Measurements from ENCODE around the gene AFAP1L2.

The AFAP1L2 gene, protein sequence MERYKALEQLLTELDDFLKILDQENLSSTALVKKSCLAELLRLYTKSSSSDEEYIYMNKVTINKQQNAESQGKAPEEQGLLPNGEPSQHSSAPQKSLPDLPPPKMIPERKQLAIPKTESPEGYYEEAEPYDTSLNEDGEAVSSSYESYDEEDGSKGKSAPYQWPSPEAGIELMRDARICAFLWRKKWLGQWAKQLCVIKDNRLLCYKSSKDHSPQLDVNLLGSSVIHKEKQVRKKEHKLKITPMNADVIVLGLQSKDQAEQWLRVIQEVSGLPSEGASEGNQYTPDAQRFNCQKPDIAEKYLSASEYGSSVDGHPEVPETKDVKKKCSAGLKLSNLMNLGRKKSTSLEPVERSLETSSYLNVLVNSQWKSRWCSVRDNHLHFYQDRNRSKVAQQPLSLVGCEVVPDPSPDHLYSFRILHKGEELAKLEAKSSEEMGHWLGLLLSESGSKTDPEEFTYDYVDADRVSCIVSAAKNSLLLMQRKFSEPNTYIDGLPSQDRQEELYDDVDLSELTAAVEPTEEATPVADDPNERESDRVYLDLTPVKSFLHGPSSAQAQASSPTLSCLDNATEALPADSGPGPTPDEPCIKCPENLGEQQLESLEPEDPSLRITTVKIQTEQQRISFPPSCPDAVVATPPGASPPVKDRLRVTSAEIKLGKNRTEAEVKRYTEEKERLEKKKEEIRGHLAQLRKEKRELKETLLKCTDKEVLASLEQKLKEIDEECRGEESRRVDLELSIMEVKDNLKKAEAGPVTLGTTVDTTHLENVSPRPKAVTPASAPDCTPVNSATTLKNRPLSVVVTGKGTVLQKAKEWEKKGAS

DNA sequence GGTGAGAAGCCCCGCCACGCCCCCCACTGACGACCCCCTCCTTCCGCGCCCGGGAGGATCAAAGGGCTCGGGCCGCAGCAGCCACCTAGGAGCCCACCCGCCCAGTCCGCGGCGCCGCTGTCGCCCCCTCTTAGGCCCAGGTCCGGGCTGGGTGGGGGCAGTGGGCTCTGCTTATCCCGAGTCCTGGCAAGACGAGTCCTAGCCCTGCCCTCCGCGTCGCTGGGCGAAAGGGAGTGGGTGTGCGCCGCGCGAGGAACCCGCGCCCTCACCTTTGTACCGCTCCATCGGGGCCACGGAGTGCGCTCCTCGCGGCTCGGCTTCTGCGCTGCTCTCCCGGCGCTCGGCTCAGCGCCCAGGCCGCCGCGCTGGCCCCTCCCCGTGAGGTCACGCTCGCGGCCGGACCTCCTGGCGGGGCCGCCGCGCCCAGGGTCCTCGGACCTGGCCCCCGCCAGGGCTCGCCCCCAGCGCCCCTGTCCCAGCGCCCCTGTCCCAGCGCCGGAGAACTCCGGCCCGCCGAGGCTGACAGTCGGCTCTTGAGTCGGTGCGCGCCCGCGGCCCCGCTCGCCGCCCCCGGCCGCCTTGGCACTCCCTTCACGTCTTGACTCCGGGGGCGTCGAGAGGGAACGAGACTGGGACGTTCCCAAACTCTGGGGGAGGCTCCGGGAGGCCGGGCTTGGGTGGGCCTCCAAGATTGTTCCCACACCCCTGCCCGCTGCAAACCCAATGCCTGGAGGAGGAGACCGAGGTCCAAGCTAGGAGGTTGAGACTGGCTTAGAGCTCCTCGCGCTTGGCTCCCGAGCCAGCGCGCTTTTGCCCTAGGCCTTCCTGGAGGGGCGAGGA, at the start of gene AFAP1L2:
TSS of gene AFAP1L2 (minus strand) at position 332 of the 840 bp plus-strand sequence. CDS start at position 285, 47 bp downstream.
- no peak for DNase-seq

DNA sequence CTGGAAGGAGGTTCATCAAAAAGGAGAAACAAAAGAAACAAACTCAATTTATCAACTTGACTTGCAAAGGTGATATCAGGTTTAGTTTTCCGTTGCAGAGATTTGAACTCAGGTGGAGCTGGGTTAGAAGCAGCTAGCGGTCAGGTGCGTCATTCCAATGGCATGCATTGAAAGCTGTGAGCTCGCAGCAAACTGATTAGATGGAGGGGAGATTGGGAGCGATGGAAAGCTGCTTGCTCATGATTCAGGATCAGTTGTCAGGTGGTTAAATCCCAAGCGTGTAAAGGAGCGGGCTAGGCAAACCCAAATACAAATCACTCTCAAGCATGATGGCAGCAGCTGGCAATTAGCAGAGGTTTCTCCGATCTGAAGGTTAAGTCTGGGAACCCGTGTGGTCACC, 49.3 kb upstream of the AFAP1L2 start:
- DNase-seq: no peak

DNA sequence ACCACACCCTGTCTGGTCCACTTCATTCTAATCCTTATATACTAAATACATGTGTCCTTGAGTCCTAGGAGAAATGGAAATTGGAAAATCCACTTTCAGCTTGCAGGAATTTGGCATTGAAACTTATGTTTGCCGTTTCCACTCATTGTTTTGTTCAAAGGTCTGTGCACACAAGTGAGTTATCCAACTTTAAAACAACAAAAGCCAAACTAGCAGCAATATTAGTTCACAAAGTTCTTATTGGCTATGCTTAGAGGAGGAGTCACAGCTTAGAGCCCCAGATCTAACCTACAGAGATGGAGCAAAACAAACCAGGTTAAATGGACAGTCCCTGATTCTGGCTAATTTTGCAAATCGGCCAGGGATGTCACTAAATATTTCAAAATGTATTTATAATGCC, 44.6 kb upstream of the AFAP1L2 start:
- no peak for DNase-seq

- no peak for DNase-seq
Observed at GRCh38 chr10:114445332-114445731, 41.0 kb upstream of the AFAP1L2 start.

DNA sequence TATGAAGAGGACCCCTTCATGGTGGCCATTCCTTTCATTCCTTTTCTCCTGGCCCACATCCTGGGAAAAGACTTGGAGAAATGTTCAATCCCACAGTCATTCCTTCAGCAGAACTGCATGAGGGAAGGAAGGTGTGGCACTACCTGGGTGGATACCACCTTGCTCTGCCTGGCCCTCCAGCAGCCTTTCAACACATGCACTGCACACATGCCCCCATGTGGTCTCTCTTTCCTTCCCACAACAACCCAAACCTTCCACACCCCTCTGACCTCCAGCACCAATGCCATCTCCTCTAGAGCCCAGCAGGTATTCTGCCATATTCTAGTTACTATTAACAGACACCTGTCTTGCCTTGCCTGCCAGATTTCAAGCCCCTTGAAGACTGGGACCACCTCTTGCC, 40.5 kb upstream of the AFAP1L2 start:
- DNase-seq: no peak

DNA sequence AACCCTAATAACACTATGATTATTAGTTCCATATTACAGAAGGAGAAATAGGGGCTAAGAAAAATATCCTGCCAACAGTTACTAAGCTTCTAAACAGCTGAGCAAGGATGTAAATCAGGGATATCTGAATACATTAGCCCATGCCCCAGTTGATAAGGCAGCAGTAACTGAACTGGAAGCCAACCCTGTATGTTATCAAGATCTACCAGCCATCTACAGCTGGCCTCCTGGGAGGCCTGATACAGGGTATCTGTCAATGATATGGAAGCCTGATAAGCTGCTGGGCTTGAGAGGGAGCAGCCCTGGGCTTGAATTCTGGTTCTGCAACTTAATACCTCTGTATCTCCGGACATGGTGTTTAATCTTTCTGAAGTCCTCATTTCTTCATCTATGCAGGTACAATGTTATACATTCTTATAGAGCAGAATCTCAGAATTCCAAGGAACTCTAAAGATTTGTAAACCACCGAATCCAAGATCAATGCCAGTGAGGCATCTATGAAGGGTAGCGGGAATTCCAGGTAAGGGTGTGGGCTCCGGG, 37.9 kb upstream of the AFAP1L2 start:
- no peak for DNase-seq

DNA sequence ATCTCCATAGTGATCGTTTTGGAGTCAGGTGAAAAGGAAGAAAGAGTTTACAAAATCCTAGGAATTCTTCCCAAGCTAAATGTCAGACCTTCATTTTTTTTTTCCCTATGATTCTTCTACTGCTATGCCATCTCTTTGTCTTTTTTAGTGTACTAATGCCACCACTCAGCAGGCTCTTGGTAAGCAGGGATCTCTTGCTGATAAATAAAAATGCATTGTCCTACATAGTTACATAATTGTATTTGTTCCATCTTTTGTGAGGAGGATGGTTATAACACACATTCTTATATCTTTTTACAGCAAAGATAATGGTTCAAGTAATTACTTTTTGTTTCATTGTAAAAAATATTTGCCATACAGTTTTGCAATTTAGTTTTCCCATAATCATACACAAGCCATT, 36.8 kb upstream of the AFAP1L2 start:
- no peak for DNase-seq

- DNase-seq: no peak
Observed at GRCh38 chr10:114437473-114438292, 33.4 kb upstream of the AFAP1L2 start.

DNA sequence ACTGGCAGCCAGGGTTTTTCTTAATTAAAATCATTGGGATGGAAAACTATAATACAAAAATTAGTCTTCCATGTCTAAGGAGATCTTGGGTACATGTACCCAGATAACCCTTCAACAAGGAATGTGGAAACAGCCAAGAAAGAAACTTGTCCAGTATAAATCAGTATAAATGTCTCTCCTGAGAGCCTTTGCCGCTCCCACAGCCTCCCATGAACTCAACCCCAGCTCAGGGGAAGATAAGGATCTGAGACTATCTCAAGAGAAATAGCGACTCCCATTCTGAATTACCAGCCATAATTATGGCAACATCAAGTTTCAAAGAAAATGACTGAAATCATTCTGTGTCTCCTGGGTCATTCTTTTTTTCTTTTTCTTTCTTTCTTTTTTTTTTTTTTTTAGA, 32.6 kb upstream of the AFAP1L2 start:
- no peak for DNase-seq

GRCh38 chr10:114432566-114433093, 28.3 kb upstream of the AFAP1L2 start:
- no peak for DNase-seq

DNA sequence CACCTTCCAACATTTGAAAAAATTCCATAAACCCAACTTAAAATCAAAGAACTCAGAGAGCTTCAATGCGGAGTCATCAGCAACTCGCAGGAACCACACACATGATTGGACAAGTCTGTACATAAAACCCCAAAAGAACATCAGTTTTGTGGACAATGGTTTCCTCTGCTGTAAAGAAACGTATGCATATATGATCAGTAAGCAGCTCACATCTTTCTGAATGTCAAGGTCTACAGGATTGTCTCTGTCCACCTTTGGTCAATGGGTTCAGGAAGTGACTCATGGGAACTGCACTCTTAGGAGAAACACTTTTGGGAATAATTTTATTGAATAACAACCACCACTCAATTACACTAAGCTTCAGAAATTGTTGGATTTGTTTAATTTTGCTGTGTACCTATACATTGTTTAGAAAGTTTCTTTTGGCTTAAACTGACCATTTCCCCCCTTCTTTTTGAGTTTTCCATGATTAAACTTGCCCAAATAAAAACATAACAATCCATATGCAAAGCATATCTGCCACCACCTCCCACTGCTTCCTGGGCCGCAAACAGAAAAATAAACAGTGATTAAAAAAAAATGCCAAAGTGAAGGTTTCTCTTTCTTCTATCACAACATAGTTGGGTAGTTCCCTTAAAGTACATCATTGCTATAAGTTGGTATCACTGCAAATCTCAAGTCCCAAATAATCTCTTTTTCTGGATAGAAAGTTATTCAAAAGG, 27.3 kb upstream of the AFAP1L2 start:
- DNase-seq: no peak

DNA sequence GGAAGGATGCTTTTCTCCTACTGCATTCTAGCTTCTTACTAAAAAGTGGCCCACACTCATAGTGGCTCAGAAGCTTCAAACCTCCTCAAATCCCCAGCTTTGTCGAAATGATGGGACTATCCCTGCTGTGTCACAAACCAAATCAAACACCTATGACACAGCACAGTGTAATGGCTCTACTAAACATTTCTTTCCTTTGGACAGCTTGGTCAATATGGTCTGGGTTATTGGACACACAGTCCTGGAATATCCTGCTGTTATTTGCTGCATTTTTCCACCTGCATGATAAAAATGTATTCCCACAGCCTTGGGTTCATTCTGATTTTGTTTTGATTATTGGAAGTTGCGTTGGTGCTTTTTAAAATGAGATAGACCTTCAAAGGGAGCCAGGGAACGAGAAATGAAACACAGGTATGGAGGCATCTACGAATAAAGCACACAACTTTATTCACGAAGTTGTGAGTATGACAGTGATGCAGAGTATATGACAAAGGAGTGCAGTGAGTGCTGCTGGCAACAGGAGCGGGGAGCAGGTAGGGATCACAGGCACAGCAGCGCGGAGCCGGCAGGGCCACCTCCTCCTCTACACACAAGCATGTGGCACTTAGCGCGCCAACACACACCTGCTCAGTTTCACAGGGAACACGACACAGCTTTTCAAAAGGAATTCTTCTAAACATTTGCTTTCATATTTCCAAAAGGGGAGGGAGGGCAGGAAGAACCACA, 26.5 kb upstream of the AFAP1L2 start:
- DNase-seq: no peak

DNA sequence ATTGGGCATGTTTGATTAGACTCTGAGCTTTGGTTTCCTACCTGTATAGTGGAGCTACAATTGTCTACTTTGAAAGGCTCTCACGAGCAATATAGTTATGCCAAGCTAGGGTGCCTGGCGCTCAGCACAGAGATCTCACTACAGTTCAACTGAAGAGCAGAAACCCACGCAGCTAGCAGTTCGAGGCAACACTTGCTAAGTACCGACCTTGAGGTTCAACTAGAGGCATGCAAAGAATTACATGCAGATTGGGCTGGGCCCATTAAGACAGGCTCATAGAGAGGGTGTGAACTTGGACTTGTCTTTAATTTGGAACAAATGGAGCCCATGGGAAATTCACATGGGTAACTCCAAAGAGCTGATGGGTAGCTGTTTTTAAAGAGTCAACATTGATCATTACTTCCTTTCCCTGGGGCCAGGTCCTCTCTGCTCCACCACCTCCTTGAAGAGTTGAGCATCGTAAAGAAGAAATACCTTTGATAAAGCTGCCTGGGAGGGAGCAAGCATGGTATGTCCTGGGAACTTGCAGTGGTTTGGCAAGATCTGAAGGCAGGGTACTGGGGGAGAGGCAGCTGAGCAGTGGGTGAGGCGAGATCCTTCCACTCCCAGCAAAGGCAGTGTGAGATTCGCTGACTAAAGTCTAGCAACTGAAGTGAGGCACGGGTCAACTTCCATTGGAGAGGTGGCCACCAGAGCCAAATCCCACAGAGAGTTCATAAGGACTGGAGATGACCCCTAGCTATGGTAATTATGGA, 25.5 kb upstream of the AFAP1L2 start:
- no peak for DNase-seq

GRCh38 chr10:114427124-114427852, 23.0 kb upstream of the AFAP1L2 start:
- DNase-seq: no peak

DNA sequence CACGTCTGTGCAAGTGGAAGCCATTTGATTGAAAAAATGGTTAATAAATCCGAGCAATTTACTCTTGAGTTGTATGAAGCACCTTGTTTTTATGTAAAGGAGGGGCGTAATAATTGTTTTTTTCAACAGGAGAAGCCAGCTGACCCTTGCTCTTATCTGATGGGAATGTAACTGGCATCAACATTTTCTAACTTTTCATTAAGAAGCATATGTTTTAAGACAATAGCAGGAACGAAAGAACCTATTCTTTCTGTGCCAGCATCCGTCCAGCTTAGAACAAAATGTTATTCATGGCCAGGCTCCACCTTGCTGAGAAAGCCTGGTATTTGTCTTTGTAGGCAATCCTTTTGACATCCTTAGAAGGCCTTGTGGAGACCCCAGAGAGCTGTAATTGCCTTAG, 22.2 kb upstream of the AFAP1L2 start:
- DNase-seq: no peak

GRCh38 chr10:114420811-114421485, 16.6 kb upstream of the AFAP1L2 start:
- DNase-seq: no peak

GRCh38 chr10:114418109-114418508, 13.8 kb upstream of the AFAP1L2 start:
- DNase-seq: no peak

Data from NCI-H1694 treated with DMSO at 0.1 percent for 48 hours (cell line).